ACC112 (cell line): ENCODE results near the gene ST6GALNAC3.

ENCODE experiments used
- H2AFZ ChIP-seq: fragments of 200-600 bp; sonication (generic); one replicate; pipeline ENCODE4 v1.6.0; 2017; ENCODE audit warnings: antibody characterized with exemption, low read length; ENCODE audit not compliant: unreplicated experiment
- H3K27ac ChIP-seq: fragments of 200-600 bp; sonication (generic); 2 replicates; pipeline ENCODE4 v1.5.1; 2014; ENCODE audit warnings: low read depth, mild to moderate bottlenecking, antibody characterized with exemption, low read length, moderate library complexity
- H3K27me3 ChIP-seq: fragments of 200-600 bp; sonication (generic); 2 replicates; pipeline ENCODE4 v1.6.1; 2014; ENCODE audit warnings: mild to moderate bottlenecking, antibody characterized with exemption, low read length, moderate library complexity, mixed read lengths; ENCODE audit not compliant: insufficient read depth
- H3K36me3 ChIP-seq: fragments of 200-600 bp; sonication (generic); 2 replicates; pipeline ENCODE4 v1.6.1; 2016; ENCODE audit warnings: mild to moderate bottlenecking, antibody characterized with exemption, low read length, moderate library complexity, mixed read lengths; ENCODE audit not compliant: insufficient read depth
- H3K4me1 ChIP-seq: fragments of 200-600 bp; sonication (generic); one replicate; pipeline ENCODE4 v1.6.1; 2016; ENCODE audit warnings: low read length, mixed read lengths; ENCODE audit not compliant: insufficient read depth, unreplicated experiment, control insufficient read depth
- H3K4me3 ChIP-seq: fragments of 200-600 bp; sonication (generic); 2 replicates; pipeline ENCODE4 v1.5.1; 2014; ENCODE audit warnings: mild to moderate bottlenecking, low read depth, low read length
- H3K79me2 ChIP-seq: fragments of 200-600 bp; sonication (generic); one replicate; pipeline ENCODE4 v1.6.0; 2016; ENCODE audit warnings: low read length; ENCODE audit not compliant: control insufficient read depth, unreplicated experiment, insufficient read depth

ST6GALNAC3 gene

DNA sequence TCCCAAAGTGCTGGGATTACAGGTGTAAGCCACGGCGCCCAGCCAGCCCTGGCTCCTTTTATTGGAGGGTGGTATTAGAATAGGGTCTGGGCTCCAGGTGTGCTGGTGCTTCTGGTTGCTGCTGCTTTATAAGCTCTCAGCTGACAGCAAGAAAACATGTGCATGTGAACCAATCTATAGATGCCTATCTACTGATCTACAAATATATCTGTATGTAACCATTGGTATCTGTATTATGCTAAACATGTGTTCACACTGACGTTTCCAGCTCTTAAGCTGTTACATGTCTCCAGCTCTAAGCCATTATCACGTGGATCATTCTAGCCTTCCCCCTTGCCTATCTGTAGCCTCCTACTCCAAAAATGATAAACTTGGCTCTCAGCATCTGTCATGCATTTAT is 82.4 kb downstream of the ST6GALNAC3 start:
- Histone ChIP-seq H2AFZ (no peak overlapping the region), H3K4me3 (no peak overlapping the region), H3K27me3 (peaks cover 4% of the 10 kb centered on the region; the same call in 1 of the 2 replicates), H3K4me1 (no peaks in the 10 kb centered on the region), H3K79me2 (no peaks in the 10 kb centered on the region), H3K36me3 (no peaks in the 10 kb centered on the region), H3K27ac (no peak overlapping the region)

DNA sequence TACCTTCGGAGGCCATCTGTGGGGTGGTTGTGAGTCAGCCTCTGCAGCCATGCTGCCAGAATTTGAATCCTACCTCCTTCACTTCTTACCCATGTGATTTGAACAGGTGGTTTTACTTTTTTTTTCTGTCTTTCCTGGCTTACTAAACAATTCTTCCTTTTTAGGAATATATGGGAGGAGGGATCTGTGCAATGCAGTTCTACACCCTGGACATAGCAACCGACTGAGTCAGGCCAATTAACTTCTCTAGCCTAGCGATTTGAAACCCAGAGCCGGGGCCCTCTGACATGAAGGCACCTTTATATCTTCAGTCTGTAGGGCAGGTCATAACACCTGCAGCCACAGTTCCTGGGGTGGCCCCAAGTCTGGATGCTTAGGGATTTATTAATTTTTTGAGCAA is 83.6 kb downstream of the ST6GALNAC3 start:
- H3K4me1 ChIP-seq: no peaks in the 10 kb centered on the region
- H3K4me3 ChIP-seq: no peak overlapping the region
- no peaks in the 10 kb centered on the region for H3K36me3 ChIP-seq
- no peaks in the 10 kb centered on the region for H3K79me2 ChIP-seq
- H3K27ac ChIP-seq: no peak overlapping the region
- H2AFZ ChIP-seq: no peak overlapping the region
- H3K27me3 ChIP-seq: no peaks in the 10 kb centered on the region

DNA sequence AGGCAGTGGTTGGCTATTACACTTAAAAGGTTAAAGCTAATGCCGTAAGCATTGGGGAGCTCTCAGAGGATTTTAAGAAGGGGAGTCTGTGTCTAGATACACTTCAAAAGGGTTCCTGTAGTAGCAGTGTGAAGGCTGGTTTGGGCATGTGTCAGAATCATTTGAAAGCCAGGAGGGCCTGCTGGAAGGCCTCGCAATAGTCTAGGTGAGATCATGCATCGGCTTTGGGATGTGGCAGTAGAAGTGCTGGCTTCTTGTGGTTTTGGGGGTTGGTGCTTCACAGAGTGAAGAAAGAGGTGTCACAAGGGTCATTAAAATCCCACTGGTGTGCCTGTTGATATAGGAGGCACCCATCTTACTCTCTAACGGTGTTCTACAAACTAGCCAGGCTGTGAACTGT is 85.7 kb downstream of the ST6GALNAC3 start:
- H3K27me3 ChIP-seq: no peaks in the 10 kb centered on the region
- no peaks in the 10 kb centered on the region for H3K36me3 ChIP-seq
- H3K4me1 ChIP-seq: no peaks in the 10 kb centered on the region
- no peak overlapping the region for H2AFZ ChIP-seq
- H3K79me2 ChIP-seq: no peaks in the 10 kb centered on the region
- no peak overlapping the region for H3K27ac ChIP-seq
- no peak overlapping the region for H3K4me3 ChIP-seq

DNA sequence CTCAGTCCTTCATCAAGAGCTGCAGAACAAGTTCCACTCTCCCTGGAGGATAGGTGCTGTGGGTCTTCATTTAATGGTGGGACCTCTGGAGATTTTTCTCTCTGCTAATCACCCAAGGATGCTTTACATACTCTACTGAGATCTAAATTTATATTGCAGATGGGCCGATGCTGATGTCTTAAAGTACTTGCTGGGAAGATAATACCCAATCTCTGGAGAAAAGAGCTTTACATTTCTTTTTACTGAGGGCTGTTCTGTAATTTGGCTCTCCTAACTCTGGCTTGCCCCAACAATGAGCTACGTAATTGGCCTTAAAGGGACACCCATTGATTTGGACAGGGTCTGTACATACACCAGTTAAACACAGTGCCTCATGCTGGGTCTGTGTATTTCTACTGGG is 86.9 kb downstream of the ST6GALNAC3 start:
- Histone ChIP-seq H3K27me3 (no peaks in the 10 kb centered on the region), H2AFZ (no peak overlapping the region), H3K4me1 (no peaks in the 10 kb centered on the region), H3K4me3 (no peak overlapping the region), H3K36me3 (no peaks in the 10 kb centered on the region), H3K79me2 (no peaks in the 10 kb centered on the region), H3K27ac (no peak overlapping the region)

DNA sequence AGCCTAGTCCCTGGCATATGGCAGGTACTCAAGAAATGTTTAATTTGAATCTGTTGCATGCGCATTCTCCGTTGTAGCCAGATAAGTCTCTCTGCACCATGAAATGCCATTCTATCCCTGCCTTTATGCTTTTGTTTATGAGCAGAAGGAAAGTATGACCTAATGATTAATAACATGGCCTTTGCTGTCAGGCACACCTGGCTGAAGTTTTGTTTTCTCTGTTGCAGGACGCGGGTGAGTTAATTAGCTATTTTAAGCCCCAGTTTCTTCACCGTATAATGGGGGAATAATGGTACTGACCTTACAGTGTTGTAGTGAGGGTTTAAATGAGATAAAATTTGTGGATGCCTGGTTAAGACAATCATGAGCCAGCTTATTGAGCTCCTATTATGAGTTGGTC is 87.7 kb downstream of the ST6GALNAC3 start:
- no peaks in the 10 kb centered on the region for H3K79me2 ChIP-seq
- no peak overlapping the region for H3K27ac ChIP-seq
- H3K36me3 ChIP-seq: no peaks in the 10 kb centered on the region
- no peaks in the 10 kb centered on the region for H3K27me3 ChIP-seq
- H2AFZ ChIP-seq: no peak overlapping the region
- no peaks in the 10 kb centered on the region for H3K4me1 ChIP-seq
- no peak overlapping the region for H3K4me3 ChIP-seq

DNA sequence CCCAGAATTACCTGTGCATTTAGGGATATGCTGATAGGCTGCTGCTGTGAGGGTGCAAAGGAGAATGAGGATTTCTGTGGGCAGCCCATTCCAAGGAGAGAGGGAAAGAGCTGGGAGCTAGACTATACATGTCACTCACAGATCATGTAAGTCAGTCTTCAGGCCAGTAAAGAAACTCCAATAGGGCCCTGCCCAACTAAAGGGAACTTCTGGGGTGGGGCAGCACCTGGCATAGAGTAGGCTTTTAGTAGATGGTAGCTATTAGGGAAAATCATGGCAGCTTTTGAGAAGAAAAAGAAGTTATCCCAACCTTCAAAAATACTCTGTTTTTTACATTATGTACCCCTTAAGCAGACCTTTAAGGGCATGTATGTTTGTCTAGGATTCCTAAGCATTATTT is 89.6 kb downstream of the ST6GALNAC3 start:
- Histone ChIP-seq H3K36me3 (no peaks in the 10 kb centered on the region), H3K4me3 (no peak overlapping the region), H3K4me1 (no peaks in the 10 kb centered on the region), H3K27ac (no peak overlapping the region), H3K79me2 (no peaks in the 10 kb centered on the region), H2AFZ (no peak overlapping the region), H3K27me3 (no peaks in the 10 kb centered on the region)

DNA sequence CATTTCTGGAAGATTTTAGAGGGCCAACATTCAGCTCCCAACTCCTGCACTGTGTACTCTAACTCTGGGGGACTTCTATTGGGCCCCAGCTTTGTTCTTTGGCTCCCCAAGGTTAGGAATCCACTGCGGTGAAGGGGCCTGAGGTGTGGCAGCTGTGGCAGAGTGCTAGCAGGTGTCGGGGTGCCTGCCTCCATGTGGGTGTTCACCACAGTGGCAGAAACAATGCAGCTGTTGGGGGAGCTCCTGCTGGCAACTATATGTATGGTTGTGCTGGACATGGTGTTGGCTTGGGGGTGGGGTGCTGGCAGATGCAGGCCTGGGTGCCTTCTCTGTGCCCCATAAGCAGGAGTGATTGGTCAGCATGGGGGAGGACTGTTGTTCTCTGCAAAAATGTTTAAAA is 95.5 kb downstream of the ST6GALNAC3 start:
- H2AFZ ChIP-seq: no peak overlapping the region
- no peaks in the 10 kb centered on the region for H3K27me3 ChIP-seq
- H3K4me1 ChIP-seq: no peaks in the 10 kb centered on the region
- no peaks in the 10 kb centered on the region for H3K79me2 ChIP-seq
- no peak overlapping the region for H3K4me3 ChIP-seq
- H3K36me3 ChIP-seq: no peaks in the 10 kb centered on the region
- H3K27ac ChIP-seq: no peak overlapping the region

DNA sequence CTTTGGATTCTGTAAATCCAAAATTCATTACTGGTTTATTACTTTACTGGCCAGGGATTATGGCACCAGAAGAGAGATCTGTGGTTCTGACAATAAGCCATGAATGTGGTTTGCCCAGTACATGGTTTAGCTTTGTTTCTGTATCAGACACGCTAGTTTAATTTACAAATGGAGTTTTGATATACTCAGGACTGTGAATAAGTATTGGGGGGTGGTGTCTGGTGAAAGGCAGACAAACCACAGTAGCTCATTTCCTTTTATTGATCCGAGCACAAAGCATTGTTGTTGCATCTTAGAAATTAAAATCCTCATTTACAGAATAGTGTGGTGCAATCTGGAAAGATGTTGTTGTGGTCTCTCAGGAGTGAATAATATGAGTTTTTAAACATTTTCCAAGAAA is 96.0 kb downstream of the ST6GALNAC3 start:
- H3K4me1 ChIP-seq: no peaks in the 10 kb centered on the region
- no peaks in the 10 kb centered on the region for H3K79me2 ChIP-seq
- H3K27me3 ChIP-seq: no peaks in the 10 kb centered on the region
- no peak overlapping the region for H2AFZ ChIP-seq
- H3K36me3 ChIP-seq: no peaks in the 10 kb centered on the region
- no peak overlapping the region for H3K4me3 ChIP-seq
- no peak overlapping the region for H3K27ac ChIP-seq

DNA sequence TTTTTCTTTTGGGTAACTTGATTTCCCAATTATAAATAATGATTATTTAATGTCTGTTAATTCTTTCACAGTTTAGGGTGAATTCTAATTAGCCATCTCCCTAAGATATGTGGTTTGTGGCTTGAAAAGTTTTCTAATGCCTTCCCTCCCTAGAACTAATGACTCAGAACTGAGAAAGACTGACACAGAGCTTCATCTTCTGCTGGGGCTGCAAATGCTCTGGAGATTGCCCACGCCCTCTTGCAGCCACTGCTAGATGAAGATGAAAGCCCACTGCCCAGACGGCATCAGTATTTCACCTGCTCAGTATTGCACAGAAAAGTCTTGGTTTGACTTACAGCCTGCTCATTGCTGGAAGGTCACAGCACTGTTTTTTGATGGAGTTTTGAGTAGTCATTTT is 101.5 kb downstream of the ST6GALNAC3 start:
- Histone ChIP-seq H3K27ac (no peak overlapping the region), H2AFZ (no peak overlapping the region), H3K27me3 (no peaks in the 10 kb centered on the region), H3K36me3 (no peaks in the 10 kb centered on the region), H3K4me1 (no peaks in the 10 kb centered on the region), H3K79me2 (no peaks in the 10 kb centered on the region), H3K4me3 (no peak overlapping the region)

DNA sequence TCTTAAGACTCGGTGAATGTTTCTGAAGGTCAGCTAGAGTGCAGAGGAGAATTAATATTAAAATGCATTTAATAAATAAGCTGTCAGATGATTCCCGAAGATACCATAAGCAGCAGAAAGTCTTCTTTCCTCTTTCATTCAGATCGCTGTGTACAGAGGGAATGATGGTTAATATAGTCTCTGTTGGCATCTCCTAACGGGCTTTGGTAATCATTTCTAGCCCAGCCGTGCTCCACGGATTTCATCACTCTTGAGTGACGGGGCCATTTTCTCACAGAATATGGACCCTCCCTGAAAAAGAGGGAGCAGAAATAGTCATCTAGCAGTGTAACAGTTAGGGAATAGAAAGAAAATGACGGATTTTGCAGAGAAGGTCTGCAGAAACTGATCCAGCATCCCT is 103.1 kb downstream of the ST6GALNAC3 start:
- Histone ChIP-seq H3K4me3 (no peak overlapping the region), H2AFZ (no peak overlapping the region), H3K79me2 (no peaks in the 10 kb centered on the region), H3K36me3 (no peaks in the 10 kb centered on the region), H3K27ac (no peak overlapping the region), H3K4me1 (no peaks in the 10 kb centered on the region), H3K27me3 (no peaks in the 10 kb centered on the region)

DNA sequence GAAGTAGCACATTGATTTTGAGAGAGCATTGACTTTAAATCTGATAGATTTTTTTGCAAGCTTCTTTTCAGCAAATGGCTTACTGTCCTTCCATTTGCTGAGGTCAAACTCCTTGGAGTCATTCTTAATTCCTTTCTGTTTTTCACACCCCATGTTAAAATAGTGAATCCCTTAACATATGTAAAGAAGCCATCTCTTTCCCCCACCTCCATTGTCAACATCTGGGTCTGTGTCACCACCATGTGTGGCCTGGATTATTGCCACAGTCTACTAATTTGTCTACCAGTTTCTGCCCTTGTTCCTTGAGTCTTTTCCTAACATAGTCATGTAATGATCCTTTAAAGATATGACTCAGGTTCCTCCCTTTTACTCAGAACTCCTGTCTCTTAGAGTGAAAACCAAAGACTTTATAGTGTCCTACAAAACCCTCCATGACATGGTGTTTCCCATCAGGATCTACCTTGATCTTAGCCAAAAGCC is 104.7 kb downstream of the ST6GALNAC3 start:
- Histone ChIP-seq H3K4me1 (no peaks in the 10 kb centered on the region), H3K4me3 (no peak overlapping the region), H3K27me3 (no peaks in the 10 kb centered on the region), H3K27ac (no peak overlapping the region), H3K79me2 (no peaks in the 10 kb centered on the region), H3K36me3 (no peaks in the 10 kb centered on the region), H2AFZ (no peak overlapping the region)
